ENCODE data around the gene ARMC6. TPM values are rescaled to one million over a fixed set of nuclear protein-coding genes. Genes with fewer than 3 reads are reported as not detected.

ARMC6 gene
- total RNA-seq, 1 donor from 2014 or later = 30.7 TPM

GRCh38 chr19:19053508-19054314 lies 20.3 kb downstream of the ARMC6 start:
- intact Hi-C loops (cut with micrococcal nuclease) = loop anchor here (1.0 to 5.0 kb wide), 2 partner anchors 64 to 86 kb away; no protein-coding TSS in a partner anchor

GRCh38 chr19:19054315-19054938 lies 21.0 kb downstream of the ARMC6 start:
- intact Hi-C loops (cut with micrococcal nuclease) = loop anchor here (5.0 kb wide), 1 partner anchor 63 kb away; no protein-coding TSS in a partner anchor

GRCh38 chr19:19054939-19055440 lies 21.6 kb downstream of the ARMC6 start:
- intact Hi-C loops (cut with micrococcal nuclease) = loop anchor here (5.0 kb wide), 1 partner anchor 62 kb away; no protein-coding TSS in a partner anchor

GRCh38 chr19:19055701-19056100 lies 22.3 kb downstream of the ARMC6 start:
- intact Hi-C loops (cut with micrococcal nuclease) = no loop called here

GRCh38 chr19:19056636-19057275 lies 23.4 kb downstream of the ARMC6 start:
- intact Hi-C loops (cut with micrococcal nuclease) = no loop called here

GRCh38 chr19:19057317-19057716 lies 23.9 kb downstream of the ARMC6 start:
- intact Hi-C loops (cut with micrococcal nuclease) = no loop called here

GRCh38 chr19:19057720-19058119 lies 24.3 kb downstream of the ARMC6 start:
- intact Hi-C loops (cut with micrococcal nuclease) = no loop called here

- intact Hi-C loops (cut with micrococcal nuclease) = no loop called here
These were observed 25.8 kb downstream of the ARMC6 start for GRCh38 chr19:19059018-19059836.

GRCh38 chr19:19059837-19060611 lies 26.6 kb downstream of the ARMC6 start:
- intact Hi-C loops (cut with micrococcal nuclease) = no loop called here

- intact Hi-C loops (cut with micrococcal nuclease) = no loop called here
These were observed 28.1 kb downstream of the ARMC6 start for GRCh38 chr19:19061506-19061905.

- intact Hi-C loops (cut with micrococcal nuclease) = loop anchor here (1.0 to 2.0 kb wide), 8 partner anchors 28 to 540 kb away; partner anchors contain the start of genes BORCS8, COPE, DDX49 and ELL
These were observed 29.2 kb downstream of the ARMC6 start for GRCh38 chr19:19062454-19063182.

- intact Hi-C loops (cut with micrococcal nuclease) = loop anchor here (1.0 to 2.0 kb wide), 8 partner anchors 29 to 541 kb away; partner anchors contain the start of genes BORCS8, COPE, DDX49 and ELL
These were observed 30.0 kb downstream of the ARMC6 start, which contains the start of gene SLC25A42 for GRCh38 chr19:19063183-19064097. Gene SLC25A42, plus strand, starts transcription at chr19:19063994. Its CDS starts 32,131 bp downstream, at chr19:19096125.

GRCh38 chr19:19064098-19064722 lies 30.8 kb downstream of the ARMC6 start:
- intact Hi-C loops (cut with micrococcal nuclease) = no loop called here

GRCh38 chr19:19064811-19065745 lies 31.7 kb downstream of the ARMC6 start:
- intact Hi-C loops (cut with micrococcal nuclease) = no loop called here

GRCh38 chr19:19067276-19068072 lies 34.1 kb downstream of the ARMC6 start:
- intact Hi-C loops (cut with micrococcal nuclease) = no loop called here
